Endothelial cell of umbilical vein (primary cell): Measurements from ENCODE around the gene DUSP14. TPM values are rescaled to one million over a fixed set of nuclear protein-coding genes. Genes with fewer than 3 reads are reported as not detected.

Source experiments
- BruUV-seq: library from RNA; stranded (reverse); fragments of 400-500 nt; replicated peaks from 2 replicates; lab custom pipeline; 2021; lab: Mats Ljungman, UMichigan
- CTCF ChIA-PET: fragments of 300-600, 350-600 bp; sonication (Branson Sonifier 250); formaldehyde crosslinking; loops from one replicate; lab custom pipeline; 2021; ENCODE audit warnings: antibody characterized with exemption, inconsistent platforms; lab: Charles Lee
- POLR2A ChIA-PET: fragments of 300-600, 350-600 bp; sonication (Branson Sonifier 250); formaldehyde crosslinking; loops from one replicate; lab custom pipeline; 2021; ENCODE audit warnings: antibody characterized with exemption, inconsistent platforms; lab: Charles Lee
- DNase-seq: peaks from one replicate; pipeline ENCODE4 v3.0.0-alpha.2; 2011; ENCODE audit warnings: low read depth, low spot score
- FAIRE-seq: peaks from 2 replicates; lab custom pipeline; 2011; peaks lifted over from hg19 to GRCh38; lab: Jason Lieb, UNC
- H2AFZ ChIP-seq: 2 replicates; pipeline ENCODE4 v1.6.0; 2012; ENCODE audit warnings: low read depth, low read length, control low read depth, inconsistent platforms
- H3K27ac ChIP-seq: 2 replicates; pipeline ENCODE4 v1.5.1; 2011; ENCODE audit warnings: low read depth, mild to moderate bottlenecking, control low read depth, low read length, moderate library complexity; ENCODE audit not compliant: insufficient read depth
- H3K27me3 ChIP-seq, 2 experiments: 2 replicates each; pipeline versions ENCODE4 v1.6.0 to v1.6.1; 2011; ENCODE audit warnings: low read length in 2 of 2, mixed read lengths in 1 of 2; ENCODE audit not compliant: control insufficient read depth in 2 of 2, insufficient read depth in 2 of 2
- H3K36me3 ChIP-seq, 2 experiments: 2 replicates in 1 of 2; 3 replicates in 1 of 2; pipeline ENCODE4 v1.5.1; 2011; ENCODE audit warnings: low read length in 2 of 2, mild to moderate bottlenecking in 1 of 2, moderate library complexity in 1 of 2; ENCODE audit not compliant: control insufficient read depth in 2 of 2, insufficient read depth in 2 of 2; ENCODE audit errors: extremely low read depth in 1 of 2
- H3K4me1 ChIP-seq: 3 replicates; pipeline ENCODE4 v1.5.1; 2011; ENCODE audit warnings: mild to moderate bottlenecking, low read length; ENCODE audit not compliant: control insufficient read depth, insufficient read depth; ENCODE audit errors: extremely low read depth
- H3K4me2 ChIP-seq: 2 replicates; pipeline ENCODE4 v1.6.1; 2011; ENCODE audit warnings: low read length, control low read depth, mixed read lengths; ENCODE audit not compliant: insufficient read depth
- H3K4me3 ChIP-seq, 3 experiments: fragments of 200-600 bp in 1 of 3; sonication (generic), shearing (Covaris generic) in 1 of 3; replicated peaks in 1 of 3; 2 replicates each; pipeline ENCODE4 v1.5.1; 2011 to 2016; ENCODE audit warnings: control low read depth in 3 of 3, low read length in 3 of 3, mild to moderate bottlenecking in 2 of 3, inconsistent platforms in 1 of 3, low read depth in 1 of 3, moderate library complexity in 1 of 3; ENCODE audit not compliant: insufficient read depth in 1 of 3
- H3K79me2 ChIP-seq: 2 replicates; pipeline ENCODE4 v1.6.0; 2012; ENCODE audit warnings: low read length, inconsistent platforms; ENCODE audit not compliant: control insufficient read depth, insufficient read depth
- H3K9ac ChIP-seq: replicated peaks from 2 replicates; pipeline ENCODE3; 2011; ENCODE audit warnings: low read length, control low read depth; ENCODE audit not compliant: insufficient read depth; ENCODE audit errors: extremely low read depth
- H3K9me1 ChIP-seq: replicated peaks from 3 replicates; pipeline ENCODE4 v1.6.0; 2011; ENCODE audit warnings: mild to moderate bottlenecking, low read length; ENCODE audit not compliant: control insufficient read depth, insufficient read depth; ENCODE audit errors: extremely low read depth
- H3K9me3 ChIP-seq: replicated peaks from 2 replicates; pipeline ENCODE4 v1.5.1; 2012; ENCODE audit warnings: low read length, inconsistent platforms; ENCODE audit not compliant: control insufficient read depth, insufficient read depth
- H4K20me1 ChIP-seq: replicated peaks from 2 replicates; pipeline ENCODE3; 2011; ENCODE audit warnings: mild to moderate bottlenecking, low read length; ENCODE audit not compliant: control insufficient read depth, insufficient read depth; ENCODE audit errors: extremely low read depth
- CTCF ChIP-seq, 2 donors: IDR thresholded peaks; 1 replicate in 1 of 2; 2 replicates in 1 of 2; pipeline ENCODE4 v1.5.1; 2011; ENCODE audit warnings: low read length in 2 of 2, mild to moderate bottlenecking in 2 of 2, moderate library complexity in 2 of 2, control low read depth in 1 of 2, inconsistent platforms in 1 of 2, low read depth in 1 of 2; ENCODE audit not compliant: insufficient read depth in 1 of 2; ENCODE audit errors: extremely low read depth in 1 of 2
- EZH2 ChIP-seq: IDR thresholded peaks from 2 replicates; pipeline ENCODE4 v1.6.1; 2012; ENCODE audit warnings: borderline replicate concordance, low read depth, mild to moderate bottlenecking, moderate library complexity, low read length, inconsistent platforms; ENCODE audit not compliant: severe bottlenecking
- FOS ChIP-seq: IDR thresholded peaks from 2 replicates; pipeline ENCODE4 v1.6.1; 2011; ENCODE audit warnings: mild to moderate bottlenecking, low read length, moderate library complexity, borderline replicate concordance; ENCODE audit not compliant: insufficient read depth
- GATA2 ChIP-seq: IDR thresholded peaks from 2 replicates; pipeline ENCODE4 v1.7.0; 2011; ENCODE audit warnings: low read depth, mild to moderate bottlenecking, moderate library complexity, mixed read lengths, low read length; ENCODE audit not compliant: insufficient read length, insufficient read depth
- JUN ChIP-seq: IDR thresholded peaks from 2 replicates; pipeline ENCODE4 v1.6.1; 2011; ENCODE audit warnings: borderline replicate concordance, low read depth; ENCODE audit not compliant: insufficient read length, insufficient read depth
- MYC ChIP-seq: IDR thresholded peaks from one replicate; pipeline ENCODE4 v1.6.1; 2011; ENCODE audit warnings: mild to moderate bottlenecking, low read depth, low read length
- POLR2A ChIP-seq: IDR thresholded peaks from 2 replicates; pipeline ENCODE4 v1.6.1; 2012; ENCODE audit warnings: low read depth, mild to moderate bottlenecking, control low read depth, low read length
- POLR2AphosphoS5 ChIP-seq: IDR thresholded peaks from 2 replicates; pipeline ENCODE4 v1.6.1; 2012; ENCODE audit warnings: low read depth, mild to moderate bottlenecking, control low read depth, low read length, moderate library complexity; ENCODE audit not compliant: insufficient read depth
- dilution Hi-C: fragments of 300-500 bp; cut with MboI; formaldehyde crosslinking; loops from one replicate; pipeline ENCODE4 v1.15.0; 2019; ENCODE audit warnings: low sequenced_read_pairs; ENCODE audit not compliant: extremely low pct_ligation_motif_present
- intact Hi-C: fragments of 100-400 bp; cut with micrococcal nuclease; formaldehyde crosslinking; loops from one replicate; pipeline ENCODE4 v1.10.0; 2022
- polyA plus RNA-seq, 4 experiments: library from polyadenylated mRNA; depleted of rRNA in 3 of 4; stranded (reverse) in 3 of 4; unstranded in 1 of 4; fragments of >200 nt; gene quantifications; 2 replicates each; pipeline versions ENCODE4 v1.2.1 to v1.2.3, GENCODE V29; 2011 to 2012; ENCODE audit warnings: missing spikeins in 1 of 4
- total RNA-seq: library from RNA; stranded (reverse); gene quantifications from 2 replicates; pipeline ENCODE4 v1.2.3, GENCODE V29; 2021
- TF ChIP-seq, protein P1 (sequence below): IDR thresholded peaks from 2 replicates; pipeline ENCODE4 v1.6.1; 2011; ENCODE audit not compliant: insufficient read depth, insufficient read length

DUSP14 gene
- total and polyA plus RNA-seq, 2 donors (not counting 3 experiments of a cell fraction or from before 2014, with no cell fraction given), result 36.4 to 62.5 TPM

GRCh38 chr17:37494401-37494831, 4.7 kb downstream of the DUSP14 start:
- Histone ChIP-seq H3K9ac (no peak overlapping the region), H3K27me3 (no peaks in the 10 kb centered on the region), H3K9me3 (no peaks in the 10 kb centered on the region), H3K36me3 (no peaks in the 10 kb centered on the region), H3K4me2 (no peak overlapping the region), H4K20me1 (peaks cover 2% of the 10 kb centered on the region), H3K4me3 (no peak overlapping the region), H3K9me1 (no peaks in the 10 kb centered on the region), H3K4me1 (peaks cover 22% of the 10 kb centered on the region), H2AFZ (no peak overlapping the region), H3K79me2 (peaks cover 80% of the 10 kb centered on the region), H3K27ac (no peak overlapping the region)
- intact Hi-C loops, result no loop called here
- ChIA-PET CTCF (interaction anchor here (0.8 to 1.2 kb wide), 5 partner anchors 11 to 121 kb away, joined by 3 to 4 read pairs (median 3); no protein-coding TSS in a partner anchor), POLR2A (no interaction called here)
- dilution Hi-C loops, result no loop called here
- no TSS peak for BruUV-seq
- DNase-seq, result no peak
- no peak for TF ChIP-seq MYC
- no peak for FAIRE-seq

DNA sequence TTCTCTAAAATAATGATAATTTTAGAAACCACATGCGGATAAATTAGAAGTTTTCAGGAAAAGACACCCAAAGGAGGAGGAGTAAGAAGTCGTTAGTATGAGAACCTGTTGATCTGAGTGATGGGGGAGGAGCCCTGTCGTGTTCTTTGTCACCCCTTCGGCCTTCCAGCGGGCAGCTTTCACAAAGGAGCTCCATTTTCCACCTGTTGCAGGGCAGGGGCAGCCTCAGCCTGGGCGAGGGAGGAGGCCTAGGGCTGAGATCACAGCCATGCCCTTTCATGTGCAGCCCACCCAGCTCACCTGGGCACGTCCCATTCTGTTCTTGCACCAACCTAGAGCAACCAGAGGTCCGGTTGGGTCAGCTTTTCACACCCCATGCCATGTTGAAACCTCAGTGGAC, 5.3 kb downstream of the DUSP14 start:
- no TSS peak for BruUV-seq
- H3K4me1 ChIP-seq, result peaks cover 22% of the 10 kb centered on the region
- no peaks in the 10 kb centered on the region for H3K9me1 ChIP-seq
- H3K27me3 ChIP-seq, result no peaks in the 10 kb centered on the region
- H3K9me3 ChIP-seq, result no peaks in the 10 kb centered on the region
- H3K4me2 ChIP-seq, result no peak overlapping the region
- H3K79me2 ChIP-seq, result peaks cover 84% of the 10 kb centered on the region
- H3K36me3 ChIP-seq, result no peaks in the 10 kb centered on the region
- TF ChIP-seq, protein P1, sequence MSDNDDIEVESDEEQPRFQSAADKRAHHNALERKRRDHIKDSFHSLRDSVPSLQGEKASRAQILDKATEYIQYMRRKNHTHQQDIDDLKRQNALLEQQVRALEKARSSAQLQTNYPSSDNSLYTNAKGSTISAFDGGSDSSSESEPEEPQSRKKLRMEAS, result no peak
- TF ChIP-seq POLR2A (no peak), JUN (no peak), POLR2AphosphoS5 (no peak), MYC (no peak), EZH2 (no peak), GATA2 (no peak), FOS (no peak), CTCF (IDR thresholded peaks at IDR 0.05; ENCODE audit: extremely low read depth in 1 of 2, insufficient read depth in 1 of 2, low read depth in 1 of 2, low read length in 2 of 2) (no peak)
- POLR2A ChIA-PET, result no interaction called here
- FAIRE-seq, result no peak
- H3K4me3 ChIP-seq, result no peak overlapping the region
- no peak for DNase-seq
- peaks cover 2% of the 10 kb centered on the region for H4K20me1 ChIP-seq
- H2AFZ ChIP-seq, result no peak overlapping the region
- intact Hi-C loops, result no loop called here
- H3K27ac ChIP-seq, result no peak overlapping the region
- CTCF ChIA-PET, result interaction anchor here (0.8 to 1.2 kb wide), 5 partner anchors 10 to 122 kb away, joined by 3 to 4 read pairs (median 3); no protein-coding TSS in a partner anchor
- H3K9ac ChIP-seq, result no peak overlapping the region
- dilution Hi-C loops, result no loop called here
